HepG2 (cell line): ENCODE data around the gene RBBP6.
"Not testable (repeated sequence)": the region's sequence is repeated elsewhere in the genome, so short reads cannot be mapped to it uniquely, and the experiment has no call there.

Experiments used
- ATF3 ChIP-seq: sonication (generic); formaldehyde crosslinking; IDR thresholded peaks from 2 replicates; pipeline ENCODE4 v1.4.0; 2020; ENCODE audit warnings: missing genetic modification reagents
- ATM ChIP-seq: fragments of 450-650 bp; IDR thresholded peaks from 2 replicates; pipeline ENCODE4 v1.7.1; 2017; ENCODE audit warnings: mild to moderate bottlenecking, borderline replicate concordance
- CTCF ChIP-seq: sonication (generic); formaldehyde crosslinking; IDR thresholded peaks from 2 replicates; pipeline ENCODE4 v1.5.0; 2020; ENCODE audit warnings: mild to moderate bottlenecking, missing genetic modification reagents, moderate library complexity
- TF ChIP-seq, protein P1 (sequence below): sonication (generic); formaldehyde crosslinking; IDR thresholded peaks from 2 replicates; pipeline ENCODE4 v1.5.0; 2020; ENCODE audit warnings: missing genetic modification reagents

DNA sequence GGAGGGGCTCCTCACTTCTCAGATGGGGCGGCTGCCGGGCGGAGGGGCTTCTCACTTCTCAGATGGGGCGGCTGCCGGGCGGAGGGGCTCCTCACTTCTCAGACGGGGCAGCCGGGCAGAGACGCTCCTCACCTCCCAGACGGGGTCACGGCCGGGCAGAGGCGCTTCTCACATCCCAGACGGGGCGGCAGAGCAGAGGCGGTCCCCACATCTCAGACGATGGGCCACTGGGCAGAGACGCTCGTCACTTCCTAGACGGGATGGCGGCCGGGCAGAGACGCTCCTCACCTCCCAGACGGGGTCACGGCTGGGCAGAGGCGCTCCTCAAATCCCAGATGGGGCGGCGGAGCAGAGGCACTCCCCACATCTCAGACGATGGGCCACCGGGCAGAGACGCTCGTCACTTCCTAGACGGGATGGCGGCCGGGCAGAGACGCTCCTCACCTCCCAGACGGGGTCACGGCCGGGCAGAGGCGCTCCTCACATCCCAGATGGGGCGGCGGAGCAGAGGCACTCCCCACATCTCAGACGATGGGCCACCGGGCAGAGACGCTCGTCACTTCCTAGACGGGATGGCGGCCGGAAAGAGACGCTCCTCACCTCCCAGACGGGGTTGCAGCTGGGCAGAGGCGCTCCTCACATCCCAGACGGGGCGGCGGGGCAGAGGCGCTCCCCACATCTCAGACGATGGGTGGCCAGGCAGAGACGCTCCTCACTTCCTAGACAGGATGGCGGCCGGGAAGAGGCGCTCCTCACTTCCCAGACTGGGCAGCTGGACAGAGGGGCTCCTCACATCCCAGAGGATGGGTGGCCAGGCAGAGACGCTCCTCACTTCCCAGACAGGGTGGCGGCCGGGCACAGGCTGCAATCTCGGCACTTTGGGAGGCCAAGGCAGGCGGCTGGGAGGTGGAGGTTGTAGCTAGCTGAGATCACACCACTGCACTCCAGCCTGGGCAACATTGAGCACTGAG is 35.4 kb downstream of the RBBP6 start:
- TF ChIP-seq, protein P1, sequence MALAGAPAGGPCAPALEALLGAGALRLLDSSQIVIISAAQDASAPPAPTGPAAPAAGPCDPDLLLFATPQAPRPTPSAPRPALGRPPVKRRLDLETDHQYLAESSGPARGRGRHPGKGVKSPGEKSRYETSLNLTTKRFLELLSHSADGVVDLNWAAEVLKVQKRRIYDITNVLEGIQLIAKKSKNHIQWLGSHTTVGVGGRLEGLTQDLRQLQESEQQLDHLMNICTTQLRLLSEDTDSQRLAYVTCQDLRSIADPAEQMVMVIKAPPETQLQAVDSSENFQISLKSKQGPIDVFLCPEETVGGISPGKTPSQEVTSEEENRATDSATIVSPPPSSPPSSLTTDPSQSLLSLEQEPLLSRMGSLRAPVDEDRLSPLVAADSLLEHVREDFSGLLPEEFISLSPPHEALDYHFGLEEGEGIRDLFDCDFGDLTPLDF (CRISPR knock-in tag), result not testable (repeated sequence)
- not testable (repeated sequence) for TF ChIP-seq CTCF (CRISPR knock-in tag); ATM; ATF3
